ENCODE measurements around the gene CRB2.

Gene CRB2

GRCh38 chr9:123421801-123422455 is 65.9 kb downstream of the CRB2 start:
- DNase-seq (ENCODE audit: low read depth) = no peak

- no peak for DNase-seq (ENCODE audit: low read depth)
These were observed 66.8 kb downstream of the CRB2 start for GRCh38 chr9:123422635-123423310.

GRCh38 chr9:123423311-123423640 is 67.3 kb downstream of the CRB2 start:
- no peak for DNase-seq (ENCODE audit: low read depth)

GRCh38 chr9:123424131-123424530 is 68.1 kb downstream of the CRB2 start:
- DNase-seq (ENCODE audit: low read depth) = no peak

- DNase-seq (ENCODE audit: low read depth) = no peak
These were observed 68.7 kb downstream of the CRB2 start for GRCh38 chr9:123424552-123425225.

GRCh38 chr9:123425261-123425821 is 69.3 kb downstream of the CRB2 start:
- no peak for DNase-seq (ENCODE audit: low read depth)

GRCh38 chr9:123425836-123426365 is 69.9 kb downstream of the CRB2 start:
- no peak for DNase-seq (ENCODE audit: low read depth)

- no peak for DNase-seq (ENCODE audit: low read depth)
These were observed 70.4 kb downstream of the CRB2 start for GRCh38 chr9:123426406-123426805.

Measured in stimulated activated CD8-positive, alpha-beta memory T cell treated with anti-CD3 and anti-CD28 coated beads, Interleukin-15, amount 100 ng/mL, for 24 hours (primary cell).